HG03135 (cell line): ENCODE measurements around the gene DTNA.
A peak's percentile ranks its signal among the peaks of the same experiment; 100 is the strongest.
"Not testable (repeated sequence)": the region's sequence is repeated elsewhere in the genome, so short reads cannot be mapped to it uniquely, and the experiment has no call there.

Experiments
- ATAC-seq: cut with Tn5 transposase; IDR thresholded peaks from one replicate; pipeline ENCODE4 v1.9.1; 2021; ENCODE audit warnings: mild to moderate bottlenecking, moderate library complexity; ENCODE audit not compliant: unreplicated experiment

Gene DTNA

DNA sequence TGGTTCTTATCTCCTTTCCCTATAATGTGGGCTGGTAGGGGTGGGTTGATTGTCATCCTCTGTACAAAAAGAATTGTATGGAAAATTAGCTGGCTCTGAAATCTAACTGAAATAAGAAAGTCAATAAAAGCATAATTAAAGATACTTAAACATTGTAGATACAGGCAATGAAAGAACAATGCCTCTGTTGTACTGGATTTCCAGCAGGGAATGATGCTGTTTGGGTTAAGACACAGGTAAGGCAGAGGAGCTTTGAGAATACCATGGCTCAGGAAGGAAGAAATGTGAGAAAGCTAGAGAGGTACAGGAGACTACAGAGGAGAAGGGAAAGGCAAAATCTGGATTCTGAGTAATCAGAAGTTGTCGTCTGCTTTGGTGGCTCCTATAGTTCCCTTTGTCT is 10.1 kb downstream of the DTNA start:
- ATAC-seq: no peak

DNA sequence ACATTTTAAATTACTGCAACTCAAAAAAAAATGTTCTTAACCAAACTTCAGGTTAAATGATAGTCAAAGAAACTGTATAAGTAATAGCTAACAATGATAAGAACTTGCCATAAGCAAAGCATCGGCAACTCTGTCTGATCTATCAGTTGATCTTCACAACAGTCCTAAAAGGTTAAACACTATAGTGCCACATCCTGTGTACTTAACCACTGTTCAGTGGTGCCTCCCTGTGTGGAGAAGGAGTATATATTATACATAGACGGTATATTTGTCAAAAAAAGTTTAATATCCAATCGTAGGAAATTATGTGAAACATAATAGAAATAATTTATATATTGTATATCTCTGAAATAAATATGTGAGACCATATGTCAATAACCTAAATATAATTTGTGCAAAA is 13.0 kb downstream of the DTNA start:
- ATAC-seq: no peak

DNA sequence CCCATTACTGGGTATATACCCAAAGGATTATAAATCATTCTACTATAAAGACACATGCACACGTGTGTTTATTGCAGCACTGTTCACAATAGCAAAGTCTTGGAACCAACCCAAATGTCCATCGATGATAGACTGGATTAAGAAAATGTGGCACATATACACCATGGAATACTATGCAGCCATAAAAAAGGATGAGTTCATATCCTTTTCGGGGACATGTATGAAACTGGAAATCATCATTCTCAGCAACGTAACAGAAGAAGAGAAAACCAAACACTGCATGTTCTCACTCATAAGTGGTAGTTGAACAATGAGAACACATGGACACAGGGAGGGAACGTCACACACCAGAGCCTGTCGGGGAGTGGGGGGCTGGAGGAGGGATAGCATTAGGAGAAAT is 15.6 kb downstream of the DTNA start:
- ATAC-seq: not testable (repeated sequence)

DNA sequence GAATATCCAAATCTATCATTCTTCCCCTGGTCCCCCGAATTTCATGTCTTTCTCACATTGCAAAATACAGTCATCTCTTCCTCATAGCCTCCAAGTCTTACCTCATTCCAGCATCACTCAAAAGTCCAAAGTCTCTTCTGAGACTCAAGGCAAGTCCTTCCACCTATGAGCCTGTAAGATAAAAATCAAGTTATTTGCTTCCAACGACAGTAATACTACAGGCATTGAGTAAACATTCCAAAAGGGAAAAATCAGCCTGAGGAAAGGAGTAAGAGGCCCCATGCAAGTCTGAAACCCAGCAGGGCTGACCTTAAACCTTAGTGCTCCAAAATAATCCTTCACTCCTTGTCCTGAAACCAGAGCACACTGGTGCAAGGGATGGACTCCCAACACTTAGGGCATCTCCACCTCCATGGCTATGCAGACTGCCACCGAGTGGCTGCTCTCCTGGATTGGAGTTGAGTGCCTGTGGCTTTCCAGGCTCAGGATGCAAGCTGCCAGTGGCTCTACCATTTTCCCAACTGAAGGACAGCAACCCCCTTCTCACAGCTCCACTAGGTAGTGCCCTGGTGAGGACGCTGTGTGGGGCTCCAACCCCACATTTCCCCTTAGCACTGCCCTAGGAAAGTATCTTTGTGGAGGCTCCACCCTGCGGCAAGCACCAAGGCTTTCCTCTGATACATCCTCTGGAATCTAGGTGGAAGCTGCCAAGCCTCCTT is 16.3 kb downstream of the DTNA start:
- ATAC-seq: no peak

DNA sequence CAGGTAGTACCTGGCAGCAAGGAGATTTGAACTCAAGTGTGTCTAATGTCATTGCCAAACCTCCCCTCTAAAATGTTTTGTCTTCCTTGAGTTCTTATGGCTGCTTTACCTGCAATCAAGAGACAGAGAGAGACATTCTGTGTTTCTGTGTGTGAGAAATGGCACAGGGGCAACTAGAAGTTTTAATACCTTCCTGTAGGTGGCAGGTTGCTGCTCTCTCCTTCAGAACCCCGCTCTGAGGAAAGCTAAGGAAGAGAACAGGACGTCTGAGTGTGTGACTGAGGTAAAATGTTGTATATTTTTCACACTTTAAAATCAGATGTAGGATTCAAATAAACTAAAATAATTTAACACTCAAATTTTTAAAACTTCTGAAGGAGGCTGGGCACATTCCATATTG is 19.2 kb downstream of the DTNA start:
- ATAC-seq: peak; percentile 76

DNA sequence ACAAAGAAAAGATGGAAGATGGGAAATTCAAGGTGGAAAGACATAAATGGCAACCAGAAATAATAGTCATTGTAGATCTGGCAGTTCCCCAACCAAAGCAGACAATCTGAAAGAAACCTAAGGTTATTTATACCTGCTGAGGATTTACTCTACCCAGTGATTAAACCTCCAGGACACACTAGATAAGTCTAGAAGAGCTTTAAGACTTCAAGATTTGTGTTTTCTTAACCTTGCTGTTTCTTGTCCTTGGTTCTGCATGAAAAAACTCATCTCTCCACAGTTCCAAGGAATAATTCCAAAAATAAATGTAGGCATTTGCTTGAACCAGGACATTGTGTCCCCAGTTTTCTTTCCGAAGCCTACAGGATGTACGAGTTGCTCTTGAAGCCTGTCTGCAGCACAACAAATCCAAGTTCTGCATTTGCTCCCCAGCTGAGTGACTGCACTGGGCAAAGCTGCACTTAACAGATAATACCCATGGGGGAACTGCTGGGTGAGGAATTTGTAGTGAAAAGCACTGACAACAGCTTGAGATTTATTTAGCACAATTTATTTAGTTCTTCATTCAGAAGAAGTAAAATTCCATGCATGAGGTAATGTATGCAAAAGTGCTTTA is 19.8 kb downstream of the DTNA start:
- ATAC-seq: no peak

DNA sequence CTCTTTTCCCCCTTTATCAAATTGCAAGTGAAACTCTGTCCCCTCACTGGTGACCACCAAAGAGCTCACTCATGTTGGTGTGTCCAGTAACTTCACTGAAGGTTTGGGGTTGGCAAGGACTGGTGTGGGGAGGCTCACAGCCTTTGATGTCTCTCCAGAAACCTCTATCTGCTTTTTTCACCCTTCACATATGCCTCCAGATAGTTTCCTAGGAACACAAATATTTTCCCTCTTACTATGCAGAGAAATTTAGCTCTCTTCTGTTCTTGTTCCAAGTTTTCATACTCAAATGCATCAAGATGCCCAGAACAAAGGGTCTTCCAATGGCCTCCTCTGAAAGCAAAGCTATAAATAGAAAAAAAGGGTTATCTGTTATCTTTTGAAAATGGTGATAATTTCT is 20.7 kb downstream of the DTNA start:
- no peak for ATAC-seq

DNA sequence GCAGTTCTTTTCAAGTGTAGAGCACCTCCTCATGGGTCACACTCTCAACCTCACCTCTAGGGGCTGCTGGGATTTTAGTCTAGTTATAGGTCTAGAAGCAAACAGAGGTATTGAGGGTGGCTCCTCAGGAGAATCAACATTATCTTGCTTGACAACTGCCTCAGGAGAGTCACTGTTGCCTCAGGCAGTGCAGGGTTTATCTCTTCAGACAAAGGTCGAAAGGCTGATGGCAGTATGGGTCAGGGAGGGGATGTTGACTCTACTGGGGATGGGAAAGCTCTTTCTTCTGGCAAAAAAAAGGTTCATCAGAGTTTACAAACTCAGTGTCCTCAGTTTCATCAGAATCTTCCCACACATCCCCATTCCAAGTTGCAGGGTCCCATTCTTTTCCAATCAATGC is 24.0 kb downstream of the DTNA start:
- no peak for ATAC-seq

DNA sequence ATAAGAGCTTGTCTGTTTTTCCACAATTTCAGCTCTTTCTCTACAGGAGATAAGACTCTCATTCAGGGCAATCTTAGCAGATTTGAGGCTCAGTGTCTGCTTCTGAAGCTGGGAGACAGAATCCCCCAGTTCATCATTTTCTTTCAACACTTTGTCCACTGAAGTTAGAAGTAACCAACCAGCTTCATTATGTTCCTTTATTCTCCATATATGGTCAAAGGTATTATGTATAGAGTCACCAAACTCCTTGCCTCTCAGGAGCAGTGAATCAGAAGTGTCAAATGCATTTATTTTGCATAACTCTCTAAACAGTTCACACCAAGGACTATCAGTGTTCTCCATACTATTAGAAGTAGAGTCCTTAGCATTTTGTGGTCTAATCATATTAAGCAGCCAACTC is 24.4 kb downstream of the DTNA start:
- not testable (repeated sequence) for ATAC-seq

DNA sequence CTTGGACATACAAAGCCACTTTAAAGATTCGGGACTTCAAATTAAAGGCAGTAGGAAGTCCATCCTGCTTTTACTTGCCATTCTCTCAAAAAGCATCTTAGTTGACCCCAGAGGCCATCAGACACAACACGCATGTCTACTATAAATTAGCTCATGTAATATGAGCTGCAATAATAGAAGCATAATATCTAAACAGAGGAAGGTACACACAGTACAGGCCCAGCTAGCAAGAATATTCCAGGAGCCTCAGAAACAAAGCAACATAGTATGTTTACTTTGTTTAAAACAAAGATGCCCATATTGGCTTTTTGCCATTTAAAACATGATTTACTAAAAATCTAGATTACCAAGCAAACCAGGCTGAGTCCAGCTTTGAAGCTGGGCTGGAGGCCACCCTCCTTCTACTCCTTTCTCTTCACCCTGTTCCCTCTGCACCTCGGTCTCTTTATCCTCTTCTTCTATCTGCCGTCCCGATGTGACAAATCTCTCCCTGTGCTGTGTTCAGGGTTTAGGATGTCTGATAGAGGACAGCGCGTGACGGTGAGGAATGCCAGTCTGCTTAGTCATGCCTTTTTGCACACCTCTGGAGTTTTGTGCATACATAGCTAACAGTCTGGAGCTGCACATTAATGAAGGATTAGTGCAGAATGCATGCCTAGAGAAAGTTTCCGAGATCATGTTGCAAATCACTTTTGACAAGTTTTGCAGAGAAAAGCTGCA is 28.2 kb downstream of the DTNA start:
- ATAC-seq: no peak

DNA sequence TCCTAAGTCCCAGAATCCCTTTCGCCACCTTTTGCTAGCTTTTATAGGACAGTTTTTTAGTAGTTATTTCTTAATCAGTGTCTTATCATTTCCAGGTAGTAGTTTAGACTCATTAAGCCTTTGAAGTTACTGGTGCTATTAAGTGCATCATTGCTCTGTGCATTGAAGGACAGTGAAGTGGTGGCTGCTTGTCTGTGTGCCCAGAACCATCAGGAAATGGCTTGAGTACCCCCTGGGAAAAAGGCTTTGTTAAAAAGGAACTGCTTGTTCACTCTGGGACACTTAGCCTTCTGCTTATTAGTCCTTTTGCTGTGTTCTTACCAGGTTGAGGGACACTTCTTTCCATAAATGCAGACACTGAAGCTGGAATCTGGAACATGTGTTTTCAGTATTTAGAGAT is 30.0 kb downstream of the DTNA start:
- no peak for ATAC-seq

DNA sequence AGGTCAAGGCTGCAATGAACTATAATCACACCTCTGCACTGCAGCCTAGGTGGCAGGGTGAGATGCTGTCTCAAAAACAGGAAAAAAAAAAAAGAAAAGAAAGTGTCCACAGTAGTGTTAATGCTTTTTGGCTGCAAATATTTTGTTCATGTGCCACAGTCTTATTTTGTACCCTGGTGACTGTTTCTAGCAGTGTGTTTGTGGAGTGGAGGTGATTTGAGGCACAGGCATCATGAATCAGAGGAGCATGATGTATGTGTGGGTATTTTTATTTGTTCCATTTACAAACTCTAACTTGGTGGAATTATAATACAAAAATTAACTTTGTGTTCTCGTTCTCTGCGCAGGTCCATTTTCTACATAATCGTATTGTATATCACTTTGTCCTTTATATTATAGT is 30.6 kb downstream of the DTNA start:
- no peak for ATAC-seq

DNA sequence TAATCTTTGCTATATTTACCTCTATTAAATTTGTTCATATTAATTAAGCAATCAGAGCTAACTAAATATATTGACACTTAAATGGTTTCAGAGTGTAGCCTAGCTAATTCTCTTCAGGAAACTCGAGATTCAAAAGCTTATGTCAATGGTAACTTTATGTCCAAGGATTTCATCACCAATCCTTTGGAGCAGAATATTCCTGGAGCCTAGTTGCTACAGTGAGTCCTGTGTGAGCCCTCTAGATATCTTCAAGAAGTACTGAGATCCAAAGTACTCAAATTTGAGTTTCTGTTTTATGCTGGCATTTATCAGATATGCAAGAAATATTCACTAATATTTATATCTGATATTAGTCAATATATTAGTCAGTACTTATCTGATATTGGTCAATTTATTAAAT is 31.3 kb downstream of the DTNA start:
- no peak for ATAC-seq

DNA sequence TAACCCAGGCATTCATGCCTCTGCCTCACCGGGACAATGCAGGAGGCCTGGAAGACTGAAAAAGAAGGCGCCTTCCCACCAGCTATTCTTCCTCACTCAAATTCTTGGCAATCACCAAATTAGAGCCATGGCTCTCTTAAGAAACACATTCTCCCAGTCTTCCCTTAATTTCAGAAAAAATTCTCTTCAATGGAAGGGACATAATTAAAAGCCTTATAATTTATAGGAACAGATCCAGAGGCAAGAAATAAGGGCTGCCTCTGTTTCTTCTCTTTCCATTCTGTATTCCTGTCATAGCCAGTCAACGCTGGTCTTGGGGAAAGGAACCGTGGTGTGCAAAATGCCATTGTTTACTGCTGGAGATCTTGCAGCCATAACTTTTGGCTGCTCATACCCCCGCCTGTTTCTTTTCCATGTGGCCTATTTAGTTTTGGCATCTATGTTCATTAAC is 32.8 kb downstream of the DTNA start:
- no peak for ATAC-seq

DNA sequence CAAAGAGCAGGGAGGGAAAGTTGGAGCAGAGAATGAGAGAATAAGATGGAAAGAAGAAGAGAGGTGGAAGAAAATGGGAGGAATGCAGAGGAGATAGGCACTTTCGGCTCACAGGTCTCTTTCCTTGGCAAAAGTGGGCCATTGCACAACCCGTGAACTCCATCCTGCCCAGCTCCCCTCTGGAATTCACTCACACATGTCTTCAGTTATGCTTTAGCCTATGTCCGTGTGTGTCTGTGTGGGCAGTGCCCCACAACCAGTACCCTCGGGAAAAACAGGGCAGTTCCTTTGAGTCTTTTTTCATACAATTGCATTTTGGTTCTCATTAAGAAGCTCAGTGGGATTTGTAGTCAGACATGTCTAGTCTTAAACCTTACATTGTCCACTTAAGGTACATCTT is 34.5 kb downstream of the DTNA start:
- no peak for ATAC-seq

DNA sequence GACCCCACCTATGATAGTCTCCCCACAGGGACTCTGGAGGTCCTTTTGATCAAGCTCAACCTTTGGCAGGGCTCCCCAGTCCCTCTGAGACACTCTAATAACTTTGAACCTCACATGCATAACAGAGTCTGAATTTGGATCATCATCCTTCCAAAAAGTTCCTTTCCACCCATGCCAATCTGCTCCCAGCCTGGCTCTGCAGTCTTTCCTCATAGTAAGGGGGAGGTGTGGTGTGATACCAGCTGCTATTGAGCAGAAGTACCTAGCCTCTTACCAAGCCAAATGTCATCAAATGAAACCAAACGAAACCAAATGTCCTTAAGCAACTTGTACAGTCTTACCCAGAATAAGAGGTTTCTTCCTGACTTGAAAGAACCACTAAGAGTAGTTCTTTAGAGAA is 36.5 kb downstream of the DTNA start:
- ATAC-seq: no peak

DNA sequence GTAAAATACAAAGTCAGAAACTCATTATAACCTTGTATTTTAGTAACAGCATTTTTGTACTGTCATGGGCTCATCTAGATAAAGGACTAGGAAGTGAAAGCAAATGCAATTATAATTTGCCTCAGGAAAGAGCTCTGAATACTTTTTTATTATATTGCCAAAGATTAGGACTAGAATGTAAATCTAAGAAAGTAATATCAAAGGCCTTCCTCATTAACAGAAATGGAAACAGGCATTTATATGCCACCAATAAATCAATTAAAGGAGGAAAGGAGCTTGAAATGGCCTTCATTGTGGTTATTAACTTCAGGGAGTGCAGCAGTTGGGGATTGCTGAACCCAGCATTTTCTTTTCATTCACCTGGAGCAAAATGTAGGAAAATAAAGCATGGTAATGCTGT is 39.6 kb downstream of the DTNA start:
- ATAC-seq: no peak

DNA sequence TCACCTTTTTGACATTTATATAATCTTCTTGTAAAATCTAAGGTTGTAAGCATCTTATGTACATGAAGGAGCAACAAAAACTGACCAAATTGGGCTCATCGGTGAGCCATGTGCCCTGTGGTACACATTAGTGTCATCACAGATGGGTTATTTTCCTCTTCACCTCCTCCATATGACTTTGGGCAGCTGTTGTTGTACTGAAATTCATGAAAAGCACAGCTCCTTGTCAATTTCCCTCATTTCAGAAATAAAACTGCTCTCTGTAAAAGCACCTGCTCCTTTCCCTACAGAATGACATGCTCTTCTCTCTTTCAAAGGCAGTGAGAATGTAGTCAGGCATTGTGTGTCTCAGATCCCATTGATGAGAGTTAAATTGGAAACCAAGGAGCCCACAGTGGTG is 42.0 kb downstream of the DTNA start:
- no peak for ATAC-seq

DNA sequence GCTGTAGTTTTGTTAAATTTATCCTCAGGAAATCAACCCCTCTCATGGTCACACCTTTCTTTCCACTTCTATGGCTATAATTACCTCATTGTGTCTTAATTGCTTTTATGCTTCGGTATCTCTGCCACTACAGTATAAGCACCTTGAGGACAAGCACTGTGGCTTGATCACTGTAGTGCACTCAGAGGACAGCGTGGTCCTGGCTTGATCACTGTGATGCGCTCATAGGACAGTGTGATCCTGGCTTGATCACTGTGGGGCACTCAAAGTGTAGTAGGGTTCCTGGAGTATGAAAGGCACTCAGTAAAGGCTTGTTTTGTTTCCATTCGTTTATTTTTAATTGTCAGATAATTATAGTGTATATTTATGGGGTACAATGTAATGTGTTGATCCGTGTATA is 44.2 kb downstream of the DTNA start:
- ATAC-seq: no peak

DNA sequence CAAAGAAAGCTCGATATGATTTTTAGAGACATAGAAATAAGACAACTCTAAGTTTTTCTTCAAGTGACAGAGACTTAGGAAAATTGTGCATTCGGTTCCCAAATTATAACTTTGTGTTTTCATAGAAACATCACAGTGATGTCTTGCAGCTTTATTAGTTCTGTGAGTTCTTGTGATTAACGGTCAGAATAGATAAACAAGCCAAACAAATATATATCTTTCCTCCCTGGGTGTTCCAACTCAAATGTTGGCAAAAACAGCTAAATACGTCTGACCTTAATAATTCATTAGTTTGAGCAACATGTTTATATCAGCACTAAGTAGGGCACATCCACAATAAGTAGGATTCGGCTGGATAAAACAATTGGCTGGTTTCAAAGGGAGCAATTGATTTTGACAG is 47.6 kb downstream of the DTNA start:
- ATAC-seq: no peak

DNA sequence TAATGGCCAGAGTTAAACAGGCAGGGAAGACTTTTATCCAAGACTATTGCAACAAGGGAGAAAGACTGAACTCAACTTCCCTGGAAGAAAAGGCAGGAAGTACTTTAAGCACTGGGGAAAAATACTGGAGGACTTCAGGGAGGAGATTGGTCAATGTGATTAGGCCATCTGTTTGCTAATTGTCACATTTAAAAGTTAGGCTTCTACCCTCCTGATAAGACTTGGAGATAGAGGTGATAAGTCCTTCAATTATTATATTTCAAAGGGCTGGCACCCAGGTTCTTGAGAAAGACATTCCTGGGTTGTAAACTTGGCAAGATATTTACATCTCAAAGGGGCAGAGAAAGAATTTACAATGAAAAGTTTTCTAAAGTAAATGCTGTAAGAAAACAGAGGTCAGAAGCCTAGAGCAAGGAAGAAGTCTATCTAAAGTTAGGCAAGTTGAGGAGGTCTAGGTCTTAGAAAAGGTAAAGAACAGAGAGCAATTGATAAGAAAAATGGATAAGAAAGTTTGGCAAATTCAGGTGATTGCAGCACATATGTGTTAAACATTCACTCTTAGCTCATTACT is 48.4 kb downstream of the DTNA start:
- ATAC-seq: no peak

DNA sequence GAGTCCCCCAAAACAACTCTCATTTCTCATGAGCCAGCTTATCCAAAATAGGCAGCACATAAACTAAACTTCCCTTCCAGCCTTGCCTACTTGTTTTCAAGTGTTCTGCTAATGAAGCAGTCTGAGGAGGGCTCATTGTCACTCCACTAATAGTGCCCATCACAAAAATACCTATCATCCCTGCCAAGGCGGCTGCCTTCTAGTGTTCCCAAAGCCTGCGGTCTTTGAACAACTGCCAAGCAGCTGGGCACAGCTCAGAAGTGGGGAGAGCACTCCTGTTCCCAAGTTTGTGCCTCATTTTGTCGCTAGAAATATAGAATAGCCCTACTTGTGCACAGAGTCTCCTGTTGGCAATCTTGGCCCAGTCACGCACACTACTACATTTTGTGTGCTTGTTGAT is 50.3 kb downstream of the DTNA start:
- no peak for ATAC-seq
